Mesendoderm (in vitro differentiated cells): Measurements from ENCODE around the gene EPHB2.

Experiments used
- DNase-seq: peaks from one replicate; pipeline ENCODE4 v3.0.0; 2013
- H2AK5ac ChIP-seq: 2 replicates; pipeline ENCODE4 v1.6.1; 2013; ENCODE audit warnings: low read length, inconsistent platforms
- H2BK120ac ChIP-seq: 2 replicates; pipeline ENCODE4 v1.6.1; 2013; ENCODE audit warnings: low read depth, mild to moderate bottlenecking, low read length, moderate library complexity, mixed read lengths
- H2BK15ac ChIP-seq: replicated peaks from 2 replicates; pipeline ENCODE4 v1.6.1; 2013; ENCODE audit warnings: low read depth, mild to moderate bottlenecking, moderate library complexity
- H2BK5ac ChIP-seq: 2 replicates; pipeline ENCODE4 v1.6.1; 2013; ENCODE audit warnings: low read length, inconsistent platforms
- H3K18ac ChIP-seq: 2 replicates; pipeline ENCODE4 v1.6.1; 2013; ENCODE audit warnings: mild to moderate bottlenecking, low read length, mixed read lengths
- H3K23ac ChIP-seq: one replicate; pipeline ENCODE4 v1.6.1; 2013; ENCODE audit warnings: low read length
- H3K27ac ChIP-seq: 2 replicates; pipeline ENCODE4 v1.5.1; 2013; ENCODE audit warnings: low read depth, mild to moderate bottlenecking, inconsistent platforms, low read length, moderate library complexity
- H3K27me3 ChIP-seq: 2 replicates; pipeline ENCODE4 v1.6.1; 2013; ENCODE audit warnings: low read length, control low read depth, mild to moderate bottlenecking, inconsistent platforms; ENCODE audit not compliant: insufficient read depth, poor library complexity
- H3K36me3 ChIP-seq: 2 replicates; pipeline ENCODE4 v1.6.1; 2013; ENCODE audit warnings: low read length, inconsistent platforms; ENCODE audit not compliant: control insufficient read depth, insufficient read depth
- H3K4ac ChIP-seq: one replicate; pipeline ENCODE4 v1.6.1; 2013; ENCODE audit warnings: low read depth, mild to moderate bottlenecking, low read length, moderate library complexity
- H3K4me1 ChIP-seq: 2 replicates; pipeline ENCODE4 v1.6.1; 2013; ENCODE audit warnings: low read depth, low read length, inconsistent platforms; ENCODE audit not compliant: control insufficient read depth
- H3K4me2 ChIP-seq: 2 replicates; pipeline ENCODE4 v1.6.1; 2013; ENCODE audit warnings: low read length
- H3K4me3 ChIP-seq: 2 replicates; pipeline ENCODE4 v1.5.1; 2013; ENCODE audit warnings: mild to moderate bottlenecking, low read length
- H3K56ac ChIP-seq: one replicate; pipeline ENCODE4 v1.6.1; 2013; ENCODE audit warnings: low read length
- H3K79me1 ChIP-seq: 2 replicates; pipeline ENCODE4 v1.6.1; 2013; ENCODE audit warnings: low read length, inconsistent platforms
- H3K79me2 ChIP-seq: 2 replicates; pipeline ENCODE4 v1.6.1; 2013; ENCODE audit warnings: mild to moderate bottlenecking, low read length; ENCODE audit not compliant: control insufficient read depth, insufficient read depth
- H3K9ac ChIP-seq: 2 replicates; pipeline ENCODE4 v1.6.1; 2013; ENCODE audit warnings: low read length, inconsistent platforms
- H4K5ac ChIP-seq: one replicate; pipeline ENCODE4 v1.6.1; 2013; ENCODE audit warnings: low read length
- H4K8ac ChIP-seq: one replicate; pipeline ENCODE4 v1.6.1; 2013; ENCODE audit warnings: low read depth, mild to moderate bottlenecking, control low read depth, low read length, moderate library complexity
- WGBS: extraction: QIAGEN DNeasy Blood & Tissue Kit; methylation state at CpG from one replicate; pipeline ENCODE4 v1.1.7; 2013; ENCODE audit warnings: low lambda C conversion rate, missing lambda C conversion rate; ENCODE audit not compliant: insufficient coverage; ENCODE audit errors: extremely low coverage; 5-methylcytosine and 5-hydroxymethylcytosine counted together

EPHB2 gene

GRCh38 chr1:22814176-22815042, 103.8 kb downstream of the EPHB2 start:
- no peak overlapping the region for H2BK15ac ChIP-seq
- no peak overlapping the region for H3K9ac ChIP-seq
- H3K18ac ChIP-seq = no peak overlapping the region
- no peak overlapping the region for H2BK5ac ChIP-seq
- H2AK5ac ChIP-seq = no peak overlapping the region
- H3K79me2 ChIP-seq = no peaks in the 10 kb centered on the region
- H3K56ac ChIP-seq = no peak overlapping the region
- no peaks in the 10 kb centered on the region for H3K36me3 ChIP-seq
- H3K79me1 ChIP-seq = no peaks in the 10 kb centered on the region
- no peak overlapping the region for H3K4me3 ChIP-seq
- no peak overlapping the region for H3K4ac ChIP-seq
- H4K8ac ChIP-seq = no peak overlapping the region
- no peak overlapping the region for H3K23ac ChIP-seq
- DNase-seq = no peak
- no peak overlapping the region for H4K5ac ChIP-seq
- H3K4me2 ChIP-seq = no peak overlapping the region
- no peak overlapping the region for H3K27ac ChIP-seq
- H3K27me3 ChIP-seq = no peaks in the 10 kb centered on the region
- no CpG with 5 or more reads among the region's 19 CpGs for WGBS
- no peaks in the 10 kb centered on the region for H3K4me1 ChIP-seq
- H2BK120ac ChIP-seq = no peak overlapping the region

- Histone ChIP-seq H3K79me2 (no peaks in the 10 kb centered on the region), H3K4me1 (no peaks in the 10 kb centered on the region), H2BK15ac (no peak overlapping the region), H3K27ac (no peak overlapping the region), H3K79me1 (no peaks in the 10 kb centered on the region), H3K4me3 (no peak overlapping the region), H2BK5ac (no peak overlapping the region), H3K56ac (no peak overlapping the region), H3K4ac (no peak overlapping the region), H2AK5ac (no peak overlapping the region), H2BK120ac (no peak overlapping the region), H3K23ac (no peak overlapping the region), H3K27me3 (no peaks in the 10 kb centered on the region), H3K18ac (no peak overlapping the region), H3K4me2 (no peak overlapping the region), H3K36me3 (no peaks in the 10 kb centered on the region), H4K5ac (no peak overlapping the region), H4K8ac (no peak overlapping the region), H3K9ac (no peak overlapping the region)
- WGBS = no CpG with 5 or more reads among the region's 5 CpGs
- no peak for DNase-seq
Measured at GRCh38 chr1:22815043-22815365, 104.4 kb downstream of the EPHB2 start.

GRCh38 chr1:22815421-22816066, 104.9 kb downstream of the EPHB2 start:
- Histone ChIP-seq H3K4me1 (no peaks in the 10 kb centered on the region), H2BK120ac (no peak overlapping the region), H3K27ac (no peak overlapping the region), H3K4ac (no peak overlapping the region), H2BK15ac (no peak overlapping the region), H2BK5ac (no peak overlapping the region), H3K79me2 (no peaks in the 10 kb centered on the region), H3K4me3 (no peak overlapping the region), H3K18ac (no peak overlapping the region), H3K56ac (no peak overlapping the region), H3K9ac (no peak overlapping the region), H3K36me3 (no peaks in the 10 kb centered on the region), H3K4me2 (no peak overlapping the region), H3K27me3 (no peaks in the 10 kb centered on the region), H3K79me1 (no peaks in the 10 kb centered on the region), H4K8ac (no peak overlapping the region), H4K5ac (no peak overlapping the region), H2AK5ac (no peak overlapping the region), H3K23ac (no peak overlapping the region)
- DNase-seq = no peak
- no CpG with 5 or more reads among the region's 12 CpGs for WGBS

- Histone ChIP-seq H3K4me2 (no peak overlapping the region), H3K27ac (no peak overlapping the region), H4K8ac (no peak overlapping the region), H2BK5ac (no peak overlapping the region), H2BK15ac (no peak overlapping the region), H3K79me1 (no peaks in the 10 kb centered on the region), H2AK5ac (no peak overlapping the region), H3K79me2 (no peaks in the 10 kb centered on the region), H3K9ac (no peak overlapping the region), H3K4me1 (no peaks in the 10 kb centered on the region), H3K4ac (no peak overlapping the region), H3K36me3 (no peaks in the 10 kb centered on the region), H3K56ac (no peak overlapping the region), H3K4me3 (no peak overlapping the region), H3K23ac (no peak overlapping the region), H3K27me3 (no peaks in the 10 kb centered on the region), H3K18ac (no peak overlapping the region), H2BK120ac (no peak overlapping the region), H4K5ac (no peak overlapping the region)
- no peak for DNase-seq
- no CpG with 5 or more reads among the region's 9 CpGs for WGBS
Measured at GRCh38 chr1:22816067-22816775, 105.6 kb downstream of the EPHB2 start.

- Histone ChIP-seq H3K18ac (no peak overlapping the region), H3K4me3 (no peak overlapping the region), H3K4ac (no peak overlapping the region), H3K23ac (no peak overlapping the region), H3K36me3 (no peaks in the 10 kb centered on the region), H2BK15ac (no peak overlapping the region), H3K79me2 (no peaks in the 10 kb centered on the region), H2BK5ac (no peak overlapping the region), H3K56ac (no peak overlapping the region), H3K27me3 (no peaks in the 10 kb centered on the region), H3K4me2 (no peak overlapping the region), H3K9ac (no peak overlapping the region), H3K27ac (no peak overlapping the region), H2BK120ac (no peak overlapping the region), H3K4me1 (no peaks in the 10 kb centered on the region), H3K79me1 (no peaks in the 10 kb centered on the region), H2AK5ac (no peak overlapping the region), H4K8ac (no peak overlapping the region), H4K5ac (no peak overlapping the region)
- WGBS = no CpG with 5 or more reads among the region's 5 CpGs
- DNase-seq = no peak
Measured at GRCh38 chr1:22816803-22817202, 106.2 kb downstream of the EPHB2 start.
